Esophagus squamous epithelium (tissue), 5 donors: ENCODE results near the gene DNAJC1. TPM values are rescaled to one million over a fixed set of nuclear protein-coding genes. Genes with fewer than 3 reads are reported as not detected.

Experiments
- DNase-seq: peaks from one replicate; lab custom pipeline; 2025; lab: John Stamatoyannopoulos, UW
- H3K27ac ChIP-seq, 4 donors: fragments of 200-600 bp; sonication (generic); one replicate each; pipeline ENCODE4 v1.5.1; 2016 to 2019; ENCODE audit warnings: mild to moderate bottlenecking in 1 of 4
- H3K27me3 ChIP-seq, 4 donors: fragments of 200-600 bp; sonication (generic); 1 replicate in 3 of 4; 2 replicates in 1 of 4; pipeline versions ENCODE4 v1.5.1 to v1.6.0; 2017 to 2021; ENCODE audit warnings: antibody characterized with exemption in 1 of 4
- H3K36me3 ChIP-seq, 3 donors: fragments of 200-600 bp; sonication (generic); one replicate each; pipeline ENCODE4 v1.5.1; 2016 to 2019
- H3K4me1 ChIP-seq, 3 donors: fragments of 200-600 bp; sonication (generic); one replicate each; pipeline ENCODE4 v1.5.1; 2017 to 2019
- H3K4me3 ChIP-seq, 4 donors: fragments of 200-600 bp; sonication (generic); 1 replicate in 3 of 4; 2 replicates in 1 of 4; pipeline ENCODE4 v1.5.1; 2016 to 2019; ENCODE audit warnings: mild to moderate bottlenecking in 2 of 4, moderate library complexity in 1 of 4
- H3K9me3 ChIP-seq, 3 donors: fragments of 200-600 bp; sonication (generic); one replicate each; pipeline ENCODE4 v1.5.1; 2016 to 2019
- CTCF ChIP-seq, 6 experiments: fragments of 450-650 bp in 4 of 6; fragments of 200-600 bp in 2 of 6; sonication (generic) in 2 of 6; IDR thresholded peaks; one replicate each; pipeline ENCODE4 v1.5.1; 2016 to 2019; ENCODE audit warnings: antibody characterized with exemption in 6 of 6, mild to moderate bottlenecking in 4 of 6, moderate library complexity in 4 of 6
- POLR2A ChIP-seq, 4 donors: fragments of 450-650 bp; IDR thresholded peaks; one replicate each; pipeline ENCODE4 v1.6.1; 2017; ENCODE audit warnings: antibody characterized with exemption in 4 of 4, mild to moderate bottlenecking in 4 of 4, moderate library complexity in 3 of 4
- WGBS, 2 donors: methylation state at CpG; one replicate each; pipeline ENCODE4 v1.1.5; 2018; 5-methylcytosine and 5-hydroxymethylcytosine counted together
- intact Hi-C: fragments of 100-400 bp; cut with DNase I; formaldehyde crosslinking; loops from one replicate; pipeline ENCODE4 v1.15.0; 2022
- total RNA-seq, 4 donors: library from RNA; depleted of rRNA; stranded (reverse); fragments of >200 nt; gene quantifications; one replicate each; pipeline ENCODE4 v1.1.0, GENCODE V29; 2016
- donor health status: DM: yes; HTN: yes; CAD: no.

Gene DNAJC1
- total RNA-seq, 4 donors from 2014 or later: 36.1 to 84.8 (median 43.6) TPM

- intact Hi-C loops: no loop called here
- no peaks in the 10 kb centered on the region for H3K9me3 ChIP-seq
- TF ChIP-seq CTCF (IDR thresholded peaks at IDR 0.05) (no peak), POLR2A (IDR thresholded peaks at IDR 0.05) (no peak)
- H3K27me3 ChIP-seq: no peaks in the 10 kb centered on the region
- no peak for DNase-seq
- peaks cover 0 to 7% (median 4%) of the 10 kb centered on the region in 3 donors for H3K4me1 ChIP-seq
- no peak overlapping the region for H3K27ac ChIP-seq
- WGBS, 2 donors: 52 to 70% methylated on average over 1 of the region's 1 CpG
- H3K4me3 ChIP-seq: no peak overlapping the region
- H3K36me3 ChIP-seq: no peaks in the 10 kb centered on the region
Measured at GRCh38 chr10:21975378-21975990, 28.0 kb downstream of the DNAJC1 start.

DNA sequence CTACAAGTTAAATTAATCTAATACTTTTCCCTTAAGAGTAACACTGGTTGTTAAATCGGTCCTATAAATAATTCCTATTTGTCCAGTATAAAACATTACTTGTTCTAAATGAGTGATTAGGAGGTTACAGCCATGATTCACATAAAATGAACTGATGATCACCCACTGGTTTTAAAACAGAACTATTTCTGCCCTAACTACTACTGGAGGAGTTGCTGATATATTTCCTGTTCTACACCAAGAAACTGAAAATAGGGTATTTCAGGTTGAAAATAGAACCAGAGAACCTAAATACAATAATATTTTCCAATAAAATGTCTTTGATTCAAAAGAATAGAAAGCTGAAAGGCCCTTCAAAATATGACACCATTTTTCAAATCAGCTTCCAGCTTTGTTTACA, 30.9 kb downstream of the DNAJC1 start:
- Histone ChIP-seq H3K27me3 (no peaks in the 10 kb centered on the region), H3K4me3 (no peak overlapping the region), H3K4me1 (no peaks in the 10 kb centered on the region), H3K9me3 (no peaks in the 10 kb centered on the region), H3K27ac (no peak overlapping the region), H3K36me3 (no peaks in the 10 kb centered on the region)
- WGBS, 2 donors: 71 to 89% methylated on average over 1 of the region's 1 CpG
- no peak for DNase-seq
- intact Hi-C loops: no loop called here
- TF ChIP-seq CTCF (IDR thresholded peaks at IDR 0.05) (no peak), POLR2A (IDR thresholded peaks at IDR 0.05) (no peak)

DNA sequence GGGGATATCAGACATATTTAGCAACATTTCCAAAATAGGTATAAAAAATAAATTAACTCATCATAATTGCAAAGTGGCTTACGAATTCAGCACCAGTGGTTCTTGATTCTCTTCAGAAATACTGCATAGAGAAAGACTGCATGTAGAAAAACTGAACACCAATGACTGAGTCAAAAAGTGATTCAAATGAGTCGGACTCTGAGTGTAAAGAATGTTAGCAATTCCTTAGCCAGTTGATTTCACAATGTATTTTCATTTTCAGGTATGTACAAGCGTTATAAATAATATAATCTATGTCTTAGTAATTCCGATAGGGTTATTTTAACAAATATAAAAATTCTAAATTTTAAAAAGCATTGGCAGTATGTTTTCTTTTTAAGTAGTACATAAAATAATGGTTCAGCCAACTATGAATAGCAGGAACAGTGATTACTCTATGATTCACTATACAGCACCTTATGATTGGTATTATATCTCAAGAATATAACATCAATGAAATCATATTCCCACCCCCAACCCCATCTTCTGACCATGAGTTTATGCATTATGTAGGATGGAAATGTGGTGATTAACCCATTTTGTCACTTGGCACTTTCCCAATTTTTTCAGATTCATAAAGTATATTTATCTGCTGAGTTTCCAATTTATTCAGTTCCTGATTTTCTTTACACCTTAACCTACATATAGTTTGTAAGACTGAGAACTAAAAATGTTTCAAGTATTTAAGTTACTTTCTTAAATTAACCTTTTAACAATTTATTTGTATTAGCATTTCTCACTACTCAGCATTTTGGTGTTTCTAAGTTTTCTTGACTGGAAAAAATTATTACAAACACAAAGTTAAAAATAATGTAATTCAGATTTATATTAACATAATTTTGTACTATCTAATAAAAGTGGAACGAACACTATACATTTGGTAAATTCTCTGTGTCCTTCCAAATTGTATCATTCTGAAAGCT, 33.9 kb downstream of the DNAJC1 start:
- H3K9me3 ChIP-seq: no peaks in the 10 kb centered on the region
- H3K27ac ChIP-seq: no peak overlapping the region
- no peak for DNase-seq
- H3K4me1 ChIP-seq: no peaks in the 10 kb centered on the region
- H3K4me3 ChIP-seq: no peak overlapping the region
- 79 to 84% methylated on average over 5 of the region's 5 CpGs for WGBS, 2 donors
- intact Hi-C loops: no loop called here
- TF ChIP-seq POLR2A (IDR thresholded peaks at IDR 0.05): no peak
- no peak for TF ChIP-seq CTCF (IDR thresholded peaks at IDR 0.05)
- H3K36me3 ChIP-seq: no peaks in the 10 kb centered on the region
- H3K27me3 ChIP-seq: no peaks in the 10 kb centered on the region

GRCh38 chr10:21964983-21965665, 38.4 kb downstream of the DNAJC1 start:
- no peaks in the 10 kb centered on the region for H3K27me3 ChIP-seq
- H3K9me3 ChIP-seq: no peaks in the 10 kb centered on the region
- H3K36me3 ChIP-seq: no peaks in the 10 kb centered on the region
- H3K4me3 ChIP-seq: no peak overlapping the region
- DNase-seq: no peak
- intact Hi-C loops: no loop called here
- no peak for TF ChIP-seq CTCF (IDR thresholded peaks at IDR 0.05)
- no peak for TF ChIP-seq POLR2A (IDR thresholded peaks at IDR 0.05)
- no peaks in the 10 kb centered on the region for H3K4me1 ChIP-seq
- no peak overlapping the region for H3K27ac ChIP-seq
